NCI-H226 (cell line): ENCODE results near the gene C17orf50.
A peak's percentile ranks its signal among the peaks of the same experiment; 100 is the strongest.

Source experiments
- DNase-seq: peaks from one replicate; pipeline ENCODE4 v3.0.0-alpha.2; 2015

C17orf50 gene

GRCh38 chr17:35760587-35760986 lies at the start of gene C17orf50:
Gene C17orf50 (plus strand): TSS chr17:35760887. CDS start chr17:35760942, 55 bp downstream.
- DNase-seq, result no peak

- DNase-seq, result no peak
Observed at GRCh38 chr17:35710950-35711349, 49.7 kb upstream of the C17orf50 start.

- peak; percentile 68 for DNase-seq
Observed at GRCh38 chr17:35713069-35713728, 47.5 kb upstream of the C17orf50 start.

- DNase-seq, result no peak
Observed at GRCh38 chr17:35714988-35715387, 45.7 kb upstream of the C17orf50 start.

- DNase-seq, result no peak
Observed at GRCh38 chr17:35715416-35715815, 45.3 kb upstream of the C17orf50 start.

GRCh38 chr17:35716173-35716572 lies 44.5 kb upstream of the C17orf50 start:
- DNase-seq, result no peak

GRCh38 chr17:35716897-35717465 lies 43.7 kb upstream of the C17orf50 start:
- no peak for DNase-seq

- DNase-seq, result no peak
Observed at GRCh38 chr17:35717475-35717874, 43.2 kb upstream of the C17orf50 start.

- DNase-seq, result no peak
Observed at GRCh38 chr17:35723735-35724134, 37.0 kb upstream of the C17orf50 start.

GRCh38 chr17:35725058-35725457 lies 35.6 kb upstream of the C17orf50 start:
- DNase-seq, result no peak

GRCh38 chr17:35725802-35726126 lies 34.9 kb upstream of the C17orf50 start:
- DNase-seq, result no peak

- DNase-seq, result peak; percentile 85
Observed at GRCh38 chr17:35726127-35726952, 34.3 kb upstream of the C17orf50 start.

- no peak for DNase-seq
Observed at GRCh38 chr17:35726953-35727460, 33.7 kb upstream of the C17orf50 start.

- no peak for DNase-seq
Observed at GRCh38 chr17:35727635-35728034, 33.1 kb upstream of the C17orf50 start.

GRCh38 chr17:35728551-35728950 lies 32.1 kb upstream of the C17orf50 start:
- no peak for DNase-seq

- DNase-seq, result no peak
Observed at GRCh38 chr17:35729405-35729833, 31.3 kb upstream of the C17orf50 start.

GRCh38 chr17:35730400-35731005 lies 30.2 kb upstream of the C17orf50 start:
- no peak for DNase-seq

- DNase-seq, result peak; percentile 32
Observed at GRCh38 chr17:35731239-35731916, 29.3 kb upstream of the C17orf50 start, which contains the start of gene RASL10B. Gene RASL10B (plus strand): TSS chr17:35731639. CDS start chr17:35735185, 3,546 bp downstream.

GRCh38 chr17:35731917-35732805 lies 28.5 kb upstream of the C17orf50 start:
- no peak for DNase-seq

GRCh38 chr17:35732806-35733136 lies 27.9 kb upstream of the C17orf50 start:
- DNase-seq, result no peak

- DNase-seq, result no peak
Observed at GRCh38 chr17:35733366-35733765, 27.3 kb upstream of the C17orf50 start.

- no peak for DNase-seq
Observed at GRCh38 chr17:35734396-35734795, 26.3 kb upstream of the C17orf50 start.
